HG03196 (cell line): ENCODE measurements around the gene CABLES2.

ENCODE experiments used
- ATAC-seq: cut with Tn5 transposase; IDR thresholded peaks from one replicate; pipeline ENCODE4 v1.9.1; 2021; ENCODE audit not compliant: unreplicated experiment

Gene CABLES2

GRCh38 chr20:62406635-62407176, 379 bp downstream of the CABLES2 start:
- ATAC-seq: peak; percentile 1

- no peak for ATAC-seq
These were observed 1.0 kb downstream of the CABLES2 start for GRCh38 chr20:62405981-62406513.

GRCh38 chr20:62405108-62405980, 1.7 kb downstream of the CABLES2 start:
- ATAC-seq: no peak

GRCh38 chr20:62404761-62405107, 2.4 kb downstream of the CABLES2 start:
- no peak for ATAC-seq

GRCh38 chr20:62404112-62404665, 2.9 kb downstream of the CABLES2 start:
- no peak for ATAC-seq

- ATAC-seq: no peak
These were observed 3.8 kb downstream of the CABLES2 start for GRCh38 chr20:62403331-62403730.

- ATAC-seq: no peak
These were observed 4.5 kb downstream of the CABLES2 start for GRCh38 chr20:62402456-62403150.

GRCh38 chr20:62401331-62401779, 5.7 kb downstream of the CABLES2 start:
- ATAC-seq: no peak

GRCh38 chr20:62400541-62400940, 6.5 kb downstream of the CABLES2 start:
- no peak for ATAC-seq

GRCh38 chr20:62400021-62400420, 7.1 kb downstream of the CABLES2 start:
- ATAC-seq: no peak

- no peak for ATAC-seq
These were observed 8.8 kb downstream of the CABLES2 start for GRCh38 chr20:62398120-62398821.

GRCh38 chr20:62396367-62397239, 10.5 kb downstream of the CABLES2 start:
- no peak for ATAC-seq

- ATAC-seq: no peak
These were observed 11.5 kb downstream of the CABLES2 start for GRCh38 chr20:62395311-62396242.

GRCh38 chr20:62394248-62395245, 12.5 kb downstream of the CABLES2 start:
- no peak for ATAC-seq

- no peak for ATAC-seq
These were observed 13.3 kb downstream of the CABLES2 start for GRCh38 chr20:62393830-62394229.

GRCh38 chr20:62393335-62393665, 13.8 kb downstream of the CABLES2 start:
- no peak for ATAC-seq

GRCh38 chr20:62392621-62393334, 14.3 kb downstream of the CABLES2 start:
- ATAC-seq: no peak
